ENCODE data around the gene C9orf85.

The C9orf85 gene

GRCh38 chr9:71918419-71918818, 7.0 kb downstream of the C9orf85 start:
- Histone ChIP-seq H3K27me3 (ENCODE audit: insufficient read depth, poor library complexity, severe bottlenecking) (no peaks in the 10 kb centered on the region), H3K4me3 (replicated peaks; ENCODE audit: insufficient read depth, low read length) (no peak overlapping the region), H3K27ac (replicated peaks) (no peak overlapping the region)
- no peak for DNase-seq (ENCODE audit: low read depth in 1 of 2, low spot score in 1 of 2)
- no peak for TF ChIP-seq CTCF (IDR thresholded peaks at IDR 0.05; ENCODE audit: insufficient read depth, low read length)
- TF ChIP-seq GABPA (IDR thresholded peaks at IDR 0.05; ENCODE audit: low read depth) = no peak
- no peak for TF ChIP-seq SPI1 (IDR thresholded peaks at IDR 0.05; ENCODE audit: borderline replicate concordance, low read depth)
- no peak for TF ChIP-seq POLR2AphosphoS5 (IDR thresholded peaks at IDR 0.05; ENCODE audit: low read depth)
- no peak for TF ChIP-seq REST (IDR thresholded peaks at IDR 0.05; ENCODE audit: insufficient replicate concordance, low read depth)

GRCh38 chr9:71920456-71921189, 9.2 kb downstream of the C9orf85 start:
- no peak overlapping the region for H3K27ac ChIP-seq (replicated peaks)
- no peak for DNase-seq (ENCODE audit: low read depth in 1 of 2, low spot score in 1 of 2)
- TF ChIP-seq SPI1 (IDR thresholded peaks at IDR 0.05; ENCODE audit: borderline replicate concordance, low read depth) (no peak), POLR2AphosphoS5 (IDR thresholded peaks at IDR 0.05; ENCODE audit: low read depth) (no peak), CTCF (IDR thresholded peaks at IDR 0.05; ENCODE audit: insufficient read depth, low read length) (no peak), GABPA (IDR thresholded peaks at IDR 0.05; ENCODE audit: low read depth) (no peak), REST (IDR thresholded peaks at IDR 0.05; ENCODE audit: insufficient replicate concordance, low read depth) (no peak)

GRCh38 chr9:71921190-71921814, 9.9 kb downstream of the C9orf85 start:
- Histone ChIP-seq H3K4me3 (replicated peaks; ENCODE audit: insufficient read depth, low read length) (no peak overlapping the region), H3K27me3 (ENCODE audit: insufficient read depth, poor library complexity, severe bottlenecking) (no peaks in the 10 kb centered on the region), H3K27ac (replicated peaks) (no peak overlapping the region)
- TF ChIP-seq SPI1 (IDR thresholded peaks at IDR 0.05; ENCODE audit: borderline replicate concordance, low read depth) (no peak), REST (IDR thresholded peaks at IDR 0.05; ENCODE audit: insufficient replicate concordance, low read depth) (no peak), POLR2AphosphoS5 (IDR thresholded peaks at IDR 0.05; ENCODE audit: low read depth) (no peak), GABPA (IDR thresholded peaks at IDR 0.05; ENCODE audit: low read depth) (no peak), CTCF (IDR thresholded peaks at IDR 0.05; ENCODE audit: insufficient read depth, low read length) (no peak)
- no peak for DNase-seq (ENCODE audit: low read depth in 1 of 2, low spot score in 1 of 2)

More at GRCh38 chr9:71920456-71921189, 9.2 kb downstream of the C9orf85 start:
- Histone ChIP-seq H3K27me3 (ENCODE audit: insufficient read depth, poor library complexity, severe bottlenecking) (no peaks in the 10 kb centered on the region), H3K4me3 (replicated peaks; ENCODE audit: insufficient read depth, low read length) (no peak overlapping the region)

All from HL-60 (cell line).